SK-N-SH (cell line): ENCODE measurements around the gene DAP. TPM values are rescaled to one million over a fixed set of nuclear protein-coding genes. Genes with fewer than 3 reads are reported as not detected.

Experiments used
- CTCF ChIA-PET: fragments of 300-600, 350-600 bp; formaldehyde crosslinking; extraction: SDS; loops from one replicate; lab custom pipeline; 2021; lab: Yijun Ruan, JAX
- POLR2A ChIA-PET: fragments of 350-600 bp; sonication (Branson Sonifier 250); formaldehyde crosslinking; extraction: SDS; loops from one replicate; lab custom pipeline; 2020; ENCODE audit warnings: antibody characterized with exemption, inconsistent platforms; lab: Yijun Ruan, JAX
- DNase-seq: peaks from one replicate; pipeline ENCODE4 v3.0.0; 2012
- H2AFZ ChIP-seq: fragments of 200-600 bp; sonication (generic); 2 replicates; pipeline ENCODE4 v1.8.1; 2016; ENCODE audit warnings: antibody characterized with exemption, mild to moderate bottlenecking, low read depth
- H3F3A ChIP-seq: fragments of 200-600 bp; sonication (generic); replicated peaks from 2 replicates; pipeline ENCODE3; 2016; ENCODE audit warnings: antibody characterized with exemption, mild to moderate bottlenecking; ENCODE audit not compliant: insufficient read depth
- H3K27ac ChIP-seq, 2 experiments: fragments of 200-500 bp in 1 of 2; fragments of 200-600 bp in 1 of 2; sonication (Bioruptor generic) in 1 of 2; sonication (generic), shearing (Covaris generic) in 1 of 2; 2 replicates each; pipeline versions ENCODE4 v1.5.1 to v1.6.1; 2014 to 2016; ENCODE audit warnings: low read depth in 2 of 2, inconsistent platforms in 1 of 2, low read length in 1 of 2, mild to moderate bottlenecking in 1 of 2, mixed read lengths in 1 of 2
- H3K27me3 ChIP-seq: fragments of 200-600 bp; sonication (generic), shearing (Covaris generic); 2 replicates; pipeline ENCODE4 v1.6.1; 2016; ENCODE audit warnings: mixed run types; ENCODE audit not compliant: insufficient read depth
- H3K36me3 ChIP-seq, 2 experiments: fragments of 200-500 bp in 1 of 2; fragments of 200-600 bp in 1 of 2; sonication (Bioruptor generic) in 1 of 2; sonication (generic) in 1 of 2; replicated peaks in 1 of 2; 2 replicates each; pipeline versions ENCODE3 to v1.5.1; 2014 to 2016; ENCODE audit warnings: low read length in 1 of 2, mild to moderate bottlenecking in 1 of 2; ENCODE audit not compliant: insufficient read depth in 2 of 2, control insufficient read depth in 1 of 2
- H3K4me1 ChIP-seq, 2 experiments: fragments of 200-500 bp in 1 of 2; fragments of 200-600 bp in 1 of 2; sonication (Bioruptor generic) in 1 of 2; sonication (generic), shearing (Covaris generic) in 1 of 2; 2 replicates each; pipeline versions ENCODE4 v1.5.1 to v1.6.1; 2014 to 2016; ENCODE audit warnings: low read depth in 1 of 2, low read length in 1 of 2, mixed run types in 1 of 2; ENCODE audit not compliant: insufficient read depth in 2 of 2, control insufficient read depth in 1 of 2
- H3K4me2 ChIP-seq: fragments of 200-600 bp; sonication (generic), shearing (Covaris generic); 2 replicates; pipeline ENCODE4 v1.6.1; 2017; ENCODE audit warnings: mixed run types
- H3K4me3 ChIP-seq, 2 experiments: fragments of 200-500 bp in 1 of 2; fragments of 200-600 bp in 1 of 2; sonication (Bioruptor generic) in 1 of 2; sonication (generic), shearing (Covaris generic) in 1 of 2; 2 replicates each; pipeline versions ENCODE4 v1.5.1 to v1.8.1; 2014 to 2016; ENCODE audit warnings: low read depth in 2 of 2, inconsistent platforms in 1 of 2, low read length in 1 of 2, mild to moderate bottlenecking in 1 of 2, mixed read lengths in 1 of 2, moderate library complexity in 1 of 2
- H3K79me2 ChIP-seq: fragments of 200-600 bp; sonication (generic); 2 replicates; pipeline ENCODE4 v1.8.1; 2017; ENCODE audit warnings: mild to moderate bottlenecking; ENCODE audit not compliant: insufficient read depth
- H3K9ac ChIP-seq: fragments of 200-600 bp; sonication (generic); 2 replicates; pipeline ENCODE4 v1.6.1; 2017; ENCODE audit warnings: mixed run types
- H3K9me2 ChIP-seq: fragments of 200-600 bp; sonication (generic); 2 replicates; pipeline ENCODE4 v1.6.1; 2017; ENCODE audit warnings: mixed run types
- H3K9me3 ChIP-seq: fragments of 200-600 bp; sonication (generic); 2 replicates; pipeline ENCODE4 v1.6.1; 2017; ENCODE audit warnings: mixed run types, mild to moderate bottlenecking, moderate library complexity
- H4K20me1 ChIP-seq: fragments of 200-600 bp; sonication (generic); 2 replicates; pipeline ENCODE4 v1.6.1; 2017; ENCODE audit warnings: mild to moderate bottlenecking, mixed run types; ENCODE audit not compliant: insufficient read depth
- CHD2 ChIP-seq: fragments of 150-350 bp; IDR thresholded peaks from 2 replicates; pipeline ENCODE4 v1.6.1; 2018; ENCODE audit warnings: low read length; ENCODE audit not compliant: partially characterized antibody
- ELF1 ChIP-seq: IDR thresholded peaks from 2 replicates; pipeline ENCODE4 v1.4.0; 2012
- FOSL2 ChIP-seq: IDR thresholded peaks from 2 replicates; pipeline ENCODE4 v1.4.0; 2012; ENCODE audit warnings: low read depth, mild to moderate bottlenecking, moderate library complexity, borderline replicate concordance
- FOXM1 ChIP-seq: IDR thresholded peaks from 2 replicates; pipeline ENCODE4 v1.4.0; 2012; ENCODE audit warnings: low read depth, mild to moderate bottlenecking
- GABPA ChIP-seq: IDR thresholded peaks from 2 replicates; pipeline ENCODE4 v1.4.0; 2012; ENCODE audit warnings: low read depth, mild to moderate bottlenecking
- IRF3 ChIP-seq: fragments of 150-350 bp; IDR thresholded peaks from 2 replicates; pipeline ENCODE4 v1.6.1; 2016; ENCODE audit warnings: mild to moderate bottlenecking, low read depth, low read length
- JUND ChIP-seq: IDR thresholded peaks from 2 replicates; pipeline ENCODE4 v1.4.0; 2012
- MXI1 ChIP-seq: IDR thresholded peaks from 2 replicates; pipeline ENCODE4 v1.6.1; 2012; ENCODE audit warnings: mild to moderate bottlenecking, low read depth, low read length, improper control_type of control experiment
- NFIC ChIP-seq: IDR thresholded peaks from 2 replicates; pipeline ENCODE4 v1.4.0; 2012; ENCODE audit warnings: borderline replicate concordance
- RAD21 ChIP-seq: IDR thresholded peaks from 2 replicates; pipeline ENCODE4 v1.6.1; 2012; ENCODE audit warnings: mild to moderate bottlenecking, low read length
- RFX5 ChIP-seq: IDR thresholded peaks from 2 replicates; pipeline ENCODE4 v1.6.1; 2012; ENCODE audit warnings: mild to moderate bottlenecking, improper control_type of control experiment, low read length
- SIN3A ChIP-seq: IDR thresholded peaks from 2 replicates; pipeline ENCODE4 v1.6.1; 2012; ENCODE audit warnings: low read depth, mild to moderate bottlenecking, low read length, moderate library complexity, borderline replicate concordance
- SMC3 ChIP-seq: IDR thresholded peaks from 2 replicates; pipeline ENCODE4 v1.6.1; 2012; ENCODE audit warnings: low read depth, low read length, improper control_type of control experiment
- USF1 ChIP-seq: IDR thresholded peaks from 2 replicates; pipeline ENCODE4 v1.4.0; 2012; ENCODE audit warnings: low read depth, borderline replicate concordance
- USF2 ChIP-seq: fragments of 150-350 bp; IDR thresholded peaks from 2 replicates; pipeline ENCODE4 v1.6.1; 2017; ENCODE audit warnings: antibody characterized with exemption, low read length, low read depth, borderline replicate concordance
- YY1 ChIP-seq: IDR thresholded peaks from 2 replicates; pipeline ENCODE4 v1.4.0; 2012; ENCODE audit warnings: low read depth, mild to moderate bottlenecking
- WGBS: methylation state at CpG from one replicate; pipeline ENCODE4 v1.1.6; 2017; ENCODE audit warnings: low lambda C conversion rate; 5-methylcytosine and 5-hydroxymethylcytosine counted together
- polyA plus RNA-seq, 3 experiments: library from polyadenylated mRNA; depleted of rRNA; stranded (reverse); fragments of >200 nt; gene quantifications; 2 replicates each; pipeline ENCODE4 v1.2.3, GENCODE V29; 2012
- TF ChIP-seq, protein P1 (sequence below): IDR thresholded peaks from 2 replicates; pipeline ENCODE4 v1.4.0; 2012; ENCODE audit warnings: low read depth

DAP gene
- polyA plus RNA-seq, 1 of the 3 experiments (the other 2 are of a cell fraction): 78.2 TPM

GRCh38 chr5:10673407-10673806 is 87.6 kb downstream of the DAP start:
- no peak overlapping the region for H3K4me3 ChIP-seq
- DNase-seq: no peak
- no peaks in the 10 kb centered on the region for H3F3A ChIP-seq
- H3K9ac ChIP-seq: no peak overlapping the region
- H3K27ac ChIP-seq: no peak overlapping the region
- no peak overlapping the region for H3K4me2 ChIP-seq
- H4K20me1 ChIP-seq: no peaks in the 10 kb centered on the region
- peaks cover 7 to 31% of the 10 kb centered on the region in 2 experiments; a peak in 3 of 4 replicates for H3K4me1 ChIP-seq
- H2AFZ ChIP-seq: no peak overlapping the region
- H3K9me3 ChIP-seq: no peaks in the 10 kb centered on the region
- H3K27me3 ChIP-seq: no peaks in the 10 kb centered on the region
- peaks cover 0 to 16% of the 10 kb centered on the region in 2 experiments for H3K36me3 ChIP-seq
- H3K79me2 ChIP-seq: no peaks in the 10 kb centered on the region
- WGBS: 93% methylated on average over 7 of the region's 9 CpGs
- ChIA-PET POLR2A (no interaction called here), CTCF (interaction anchor here (1.4 to 2.0 kb wide), 3 partner anchors 16 to 29 kb away, joined by 3 to 5 read pairs (median 3); no protein-coding TSS in a partner anchor)
- H3K9me2 ChIP-seq: no peaks in the 10 kb centered on the region
- TF ChIP-seq SIN3A: no peak
- TF ChIP-seq CHD2: no peak
- TF ChIP-seq ELF1: no peak
- TF ChIP-seq YY1: no peak

- DNase-seq: no peak
- Histone ChIP-seq H3K4me3 (no peak overlapping the region), H3K79me2 (no peaks in the 10 kb centered on the region), H3K9ac (no peak overlapping the region), H3K27ac (no peak overlapping the region), H4K20me1 (no peaks in the 10 kb centered on the region), H3K27me3 (no peaks in the 10 kb centered on the region), H3F3A (no peaks in the 10 kb centered on the region), H3K9me2 (no peaks in the 10 kb centered on the region), H3K36me3 (peaks cover 0 to 12% of the 10 kb centered on the region in 2 experiments), H3K9me3 (no peaks in the 10 kb centered on the region), H3K4me2 (no peak overlapping the region), H3K4me1 (peaks cover 7 to 31% of the 10 kb centered on the region in 2 experiments; a peak in 3 of 4 replicates), H2AFZ (no peak overlapping the region)
- ChIA-PET CTCF (interaction anchor here (0.8 to 2.0 kb wide), 4 partner anchors 16 to 221 kb away, joined by 3 to 5 read pairs (median 3); no protein-coding TSS in a partner anchor), POLR2A (no interaction called here)
- WGBS: 88% methylated on average over 8 of the region's 8 CpGs
- TF ChIP-seq JUND: no peak
- TF ChIP-seq ELF1: no peak
- no peak for TF ChIP-seq RAD21
- TF ChIP-seq, protein P1, sequence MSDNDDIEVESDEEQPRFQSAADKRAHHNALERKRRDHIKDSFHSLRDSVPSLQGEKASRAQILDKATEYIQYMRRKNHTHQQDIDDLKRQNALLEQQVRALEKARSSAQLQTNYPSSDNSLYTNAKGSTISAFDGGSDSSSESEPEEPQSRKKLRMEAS: no peak
- no peak for TF ChIP-seq USF1
- no peak for TF ChIP-seq MXI1
- no peak for TF ChIP-seq RFX5
- no peak for TF ChIP-seq FOXM1
- no peak for TF ChIP-seq USF2
- TF ChIP-seq IRF3: no peak
- TF ChIP-seq NFIC: no peak
- no peak for TF ChIP-seq SMC3
- TF ChIP-seq YY1: no peak
- no peak for TF ChIP-seq GABPA
- no peak for TF ChIP-seq FOSL2
Measured at GRCh38 chr5:10673017-10673389, 88.0 kb downstream of the DAP start.
